ENCODE data around the gene RABAC1. TPM values are rescaled to one million over a fixed set of nuclear protein-coding genes. Genes with fewer than 3 reads are reported as not detected.
"Not testable (repeated sequence)": the region's sequence is repeated elsewhere in the genome, so short reads cannot be mapped to it uniquely, and the experiment has no call there.

RABAC1 gene
- total and polyA plus RNA-seq, 2 experiments from 2014 or later: 405 to 470 TPM

DNA sequence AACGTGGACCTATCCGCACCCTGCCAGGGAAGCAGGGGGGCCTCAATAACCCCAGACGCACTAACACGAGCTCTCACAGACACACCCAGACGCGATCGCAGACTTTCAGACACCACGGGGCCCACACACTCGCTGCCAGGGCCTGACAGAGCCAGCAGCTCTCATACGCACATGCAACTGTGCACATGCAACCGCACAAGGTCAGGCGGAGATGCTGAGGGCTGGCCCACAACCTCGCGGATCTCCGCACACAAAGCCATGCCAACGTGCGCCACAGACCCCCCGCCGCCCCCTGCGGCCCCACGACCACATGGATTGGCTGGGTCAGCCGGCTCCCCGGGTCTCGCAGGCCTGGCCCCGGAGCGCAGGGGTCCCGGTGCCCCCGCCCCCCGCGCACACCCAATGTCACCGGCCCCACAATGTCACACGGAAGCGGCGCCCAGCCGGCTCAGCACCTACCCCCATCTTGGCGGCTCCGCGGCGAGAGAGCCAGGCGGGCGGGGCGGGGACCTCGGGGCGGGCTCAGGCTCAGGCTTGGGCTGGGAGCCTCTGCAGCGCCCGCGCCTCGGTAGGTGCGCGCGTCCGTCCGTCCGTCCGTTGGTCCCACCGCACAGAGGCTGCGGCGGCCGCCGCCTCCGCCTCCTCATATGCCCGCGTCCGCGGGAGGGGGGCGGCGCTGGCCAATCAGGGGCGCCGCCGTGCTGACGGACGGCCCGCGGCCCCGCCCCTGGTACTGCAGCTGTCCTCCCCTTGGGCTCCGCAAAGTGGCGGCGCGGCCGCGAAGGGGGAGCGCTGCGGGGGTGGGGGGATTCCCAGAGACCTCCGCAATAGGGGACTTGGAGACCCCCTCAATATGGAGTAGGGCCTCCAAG lies 34.7 kb upstream of the RABAC1 start, which contains the start of gene ATP1A3:
TSS of gene ATP1A3 (minus strand) at position 619 of the 872 bp plus-strand sequence. CDS start at position 465, 154 bp downstream.
- H3K9ac ChIP-seq: peak within 1 kb of the TSS; percentile 65
- 2 to 7% methylated on average over 35 to 69 of the region's 84 CpGs for WGBS, 2 experiments (ENCODE audit: low coverage in 1 of 2, low lambda C conversion rate in 2 of 2, missing lambda C conversion rate in 2 of 2)
- in situ Hi-C loops (cut with MboI): no loop called here
- no peak within 1 kb of the TSS for H3K27ac ChIP-seq
- H3K4me3 ChIP-seq: peak within 1 kb of the TSS; percentile 68
- peak within 1 kb of the TSS; percentile 74 for H2AFZ ChIP-seq
- peak within 1 kb of the TSS; percentile 71 for H3K4me2 ChIP-seq (ENCODE audit: unreplicated experiment)
- no peaks in the 10 kb centered on the region for H3K79me2 ChIP-seq (ENCODE audit: insufficient read depth)
- no peaks in the 10 kb centered on the region for H3F3A ChIP-seq (ENCODE audit: insufficient read depth)
- no peaks in the 10 kb centered on the region for H4K20me1 ChIP-seq (ENCODE audit: insufficient read depth)
- H3K36me3 ChIP-seq (ENCODE audit: low read depth): no peaks in the 10 kb centered on the region
- DNase-seq: peak; percentile 81
- TF ChIP-seq EZH2 (IDR thresholded peaks at IDR 0.05; ENCODE audit: insufficient read depth, poor library complexity, severe bottlenecking): no peak
- no peaks in the 10 kb centered on the region for H3K4me1 ChIP-seq (ENCODE audit: insufficient read depth)
- peaks cover 17% of the 10 kb centered on the region for H3K27me3 ChIP-seq (replicated peaks; ENCODE audit: insufficient read depth)
- no peaks in the 10 kb centered on the region for H3K9me2 ChIP-seq (ENCODE audit: insufficient read depth)
- no peaks in the 10 kb centered on the region for H3K9me3 ChIP-seq (ENCODE audit: low read depth)

DNA sequence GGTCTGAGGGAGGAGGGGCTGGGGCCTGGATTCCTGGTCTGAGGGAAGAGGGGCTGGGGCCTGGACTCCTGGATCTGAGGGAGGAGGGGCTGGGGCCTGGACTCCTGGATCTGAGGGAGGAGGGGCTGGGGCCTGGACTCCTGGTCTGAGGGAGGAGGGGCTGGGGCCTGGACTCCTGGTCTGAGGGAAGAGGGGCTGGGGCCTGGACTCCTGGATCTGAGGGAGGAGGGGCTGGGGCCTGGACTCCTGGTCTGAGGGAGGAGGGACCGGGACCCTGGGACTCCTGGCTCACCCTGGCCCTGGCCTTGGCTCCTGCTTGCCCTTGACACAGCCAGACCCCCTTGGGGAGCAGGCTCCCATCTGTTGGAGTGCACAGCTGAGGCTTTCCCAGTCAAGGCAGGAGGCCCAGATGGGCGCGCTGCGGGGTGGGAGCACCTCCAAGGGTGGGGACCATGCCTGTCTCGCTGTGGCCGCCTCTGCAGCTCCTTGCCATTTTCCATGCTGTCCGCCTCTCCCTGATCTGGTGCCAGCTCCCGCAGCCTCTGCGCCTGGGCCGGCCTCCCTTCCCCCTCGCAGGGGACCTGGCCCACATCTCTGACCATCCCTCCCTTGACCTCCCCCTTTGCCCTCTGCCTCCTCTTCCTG lies 32.9 kb upstream of the RABAC1 start:
- H3K79me2 ChIP-seq (ENCODE audit: insufficient read depth); H3K9me3 ChIP-seq (ENCODE audit: low read depth); H3K4me2 ChIP-seq (ENCODE audit: unreplicated experiment); H3K36me3 ChIP-seq (ENCODE audit: low read depth); H3K4me1 ChIP-seq (ENCODE audit: insufficient read depth); H3F3A ChIP-seq (ENCODE audit: insufficient read depth); H4K20me1 ChIP-seq (ENCODE audit: insufficient read depth); H3K27ac ChIP-seq; H3K4me3 ChIP-seq; DNase-seq; H3K9me2 ChIP-seq (ENCODE audit: insufficient read depth); H2AFZ ChIP-seq; H3K9ac ChIP-seq; in situ Hi-C loops (cut with MboI): not testable (repeated sequence)
- H3K27me3 ChIP-seq (replicated peaks; ENCODE audit: insufficient read depth): peaks cover 25% of the 10 kb centered on the region
- WGBS, 2 experiments (ENCODE audit: low coverage in 1 of 2, low lambda C conversion rate in 2 of 2, missing lambda C conversion rate in 2 of 2): 40 to 60% methylated on average over 6 to 11 of the region's 11 CpGs

GRCh38 chr19:41991025-41991424 lies 31.9 kb upstream of the RABAC1 start:
- 17 to 35% methylated on average over 2 to 15 of the region's 15 CpGs for WGBS, 2 experiments (ENCODE audit: low coverage in 1 of 2, low lambda C conversion rate in 2 of 2, missing lambda C conversion rate in 2 of 2)

GRCh38 chr19:41990615-41991014 lies 31.5 kb upstream of the RABAC1 start:
- in situ Hi-C loops (cut with MboI): no loop called here
- Histone ChIP-seq H3K27me3 (replicated peaks; ENCODE audit: insufficient read depth) (peaks cover 29% of the 10 kb centered on the region), H4K20me1 (ENCODE audit: insufficient read depth) (no peaks in the 10 kb centered on the region), H3K9me3 (ENCODE audit: low read depth) (no peaks in the 10 kb centered on the region), H3K36me3 (ENCODE audit: low read depth) (no peaks in the 10 kb centered on the region), H3K4me3 (no peak overlapping the region), H3F3A (ENCODE audit: insufficient read depth) (no peaks in the 10 kb centered on the region), H3K4me1 (ENCODE audit: insufficient read depth) (no peaks in the 10 kb centered on the region), H2AFZ (no peak overlapping the region), H3K9me2 (ENCODE audit: insufficient read depth) (no peaks in the 10 kb centered on the region), H3K27ac (no peak overlapping the region), H3K79me2 (ENCODE audit: insufficient read depth) (no peaks in the 10 kb centered on the region), H3K9ac (no peak overlapping the region), H3K4me2 (ENCODE audit: unreplicated experiment) (no peak overlapping the region)
- 42 to 45% methylated on average over 2 of the region's 2 CpGs for WGBS, 2 experiments (ENCODE audit: low coverage in 1 of 2, low lambda C conversion rate in 2 of 2, missing lambda C conversion rate in 2 of 2)
- TF ChIP-seq EZH2phosphoT487 (IDR thresholded peaks at IDR 0.05; ENCODE audit: insufficient read depth, low read depth) (no peak), EZH2 (IDR thresholded peaks at IDR 0.05; ENCODE audit: insufficient read depth, poor library complexity, severe bottlenecking) (no peak)
- DNase-seq: no peak

More at GRCh38 chr19:41991025-41991424, 31.9 kb upstream of the RABAC1 start:
- in situ Hi-C loops (cut with MboI): no loop called here
- Histone ChIP-seq H2AFZ (no peak overlapping the region), H3K4me2 (ENCODE audit: unreplicated experiment) (no peak overlapping the region), H4K20me1 (ENCODE audit: insufficient read depth) (no peaks in the 10 kb centered on the region), H3K27ac (no peak overlapping the region), H3K36me3 (ENCODE audit: low read depth) (no peaks in the 10 kb centered on the region), H3K79me2 (ENCODE audit: insufficient read depth) (no peaks in the 10 kb centered on the region), H3K4me1 (ENCODE audit: insufficient read depth) (no peaks in the 10 kb centered on the region), H3K9me2 (ENCODE audit: insufficient read depth) (no peaks in the 10 kb centered on the region), H3K4me3 (no peak overlapping the region), H3K27me3 (replicated peaks; ENCODE audit: insufficient read depth) (peaks cover 29% of the 10 kb centered on the region), H3F3A (ENCODE audit: insufficient read depth) (no peaks in the 10 kb centered on the region), H3K9me3 (ENCODE audit: low read depth) (no peaks in the 10 kb centered on the region), H3K9ac (no peak overlapping the region)
- TF ChIP-seq EZH2phosphoT487 (IDR thresholded peaks at IDR 0.05; ENCODE audit: insufficient read depth, low read depth) (no peak), EZH2 (IDR thresholded peaks at IDR 0.05; ENCODE audit: insufficient read depth, poor library complexity, severe bottlenecking) (no peak)
- DNase-seq: no peak

All from GM23248 (cell line).